Myocyte (in vitro differentiated cells): ENCODE results near the gene KBTBD13. TPM values are rescaled to one million over a fixed set of nuclear protein-coding genes. Genes with fewer than 3 reads are reported as not detected.

Experiments
- DNase-seq: peaks from one replicate; pipeline ENCODE4 v3.0.0-alpha.2; 2012; ENCODE audit warnings: low read depth
- total RNA-seq: library from RNA; depleted of rRNA; stranded (reverse); fragments of >200 nt; gene quantifications from 2 replicates; pipeline ENCODE4 v1.2.3, GENCODE V29; 2014

KBTBD13 gene
- total RNA-seq, 1 donor from 2014 or later, result 0.13 TPM

DNA sequence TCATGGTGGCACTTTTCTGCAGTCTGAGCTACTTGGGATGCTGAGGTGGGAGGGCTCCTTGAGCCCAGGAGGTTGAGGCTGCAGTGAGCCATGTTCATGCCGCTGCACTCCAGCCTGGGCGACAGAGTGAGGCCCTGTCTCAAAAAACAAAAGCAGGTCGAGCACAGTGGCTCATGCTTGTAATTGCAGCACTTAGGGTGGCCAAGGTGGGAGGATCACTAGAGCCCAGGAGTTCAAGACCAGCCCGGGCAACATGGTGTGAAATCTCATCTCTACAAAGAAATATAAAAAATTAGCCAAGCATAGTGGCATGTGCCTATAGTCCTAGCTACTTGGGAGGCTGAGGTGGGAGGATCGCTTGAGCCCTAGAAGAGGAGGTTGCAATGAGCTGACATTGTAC is 28.5 kb downstream of the KBTBD13 start:
- no peak for DNase-seq

DNA sequence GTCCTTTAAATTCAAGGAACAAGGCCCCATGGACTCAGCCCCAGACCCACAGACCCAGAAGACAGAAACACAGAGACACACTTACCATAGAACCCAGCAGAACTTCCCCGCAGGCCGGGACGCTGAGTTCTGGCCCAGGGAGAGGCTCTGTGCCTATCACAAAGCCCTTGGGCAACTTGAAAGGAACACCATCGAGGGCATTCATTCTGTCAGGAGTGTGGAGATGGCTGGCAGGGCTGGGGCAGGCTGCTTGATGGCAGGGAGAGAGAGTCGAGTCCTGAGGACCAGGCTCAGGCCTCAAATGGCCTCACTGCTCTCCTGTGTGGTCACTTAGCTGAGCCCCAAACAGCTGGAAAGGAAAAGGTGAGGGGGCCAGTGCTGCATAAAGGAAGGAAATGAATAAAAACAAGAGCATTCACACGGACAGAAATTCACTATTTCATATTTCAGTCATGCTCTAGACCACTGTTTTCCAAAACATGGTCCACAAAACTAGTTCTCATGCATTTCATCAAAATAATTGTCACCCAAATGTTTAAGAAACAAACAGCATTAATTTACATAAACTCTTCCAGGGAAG is 29.6 kb downstream of the KBTBD13 start:
- DNase-seq, result no peak

GRCh38 chr15:65110676-65111292 is 34.2 kb downstream of the KBTBD13 start:
- DNase-seq, result no peak

DNA sequence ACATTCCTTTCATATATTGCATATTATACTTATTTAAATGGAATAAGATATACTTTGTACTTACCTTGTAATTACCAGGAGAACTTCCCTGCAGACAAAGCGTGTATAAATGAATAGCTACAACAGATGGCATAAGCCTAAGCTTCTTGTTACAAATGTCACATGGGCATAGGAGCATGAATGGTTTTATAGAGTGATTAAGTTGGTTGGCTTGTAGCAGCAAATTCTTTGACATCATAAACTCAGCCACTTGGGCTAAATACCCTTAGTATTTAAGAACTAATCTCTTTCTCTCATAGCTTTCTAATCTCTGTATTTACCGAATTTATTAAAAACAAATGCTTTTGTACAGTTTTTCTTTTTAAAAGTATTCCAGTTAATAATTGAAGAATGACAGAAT is 38.5 kb downstream of the KBTBD13 start, which contains the start of gene UBAP1L:
Gene UBAP1L, minus strand, starts transcription at position 115 of the 400 bp plus-strand sequence. CDS start 8,985 bp downstream, outside the sequence.
- peak; percentile 51 for DNase-seq

- DNase-seq, result peak; percentile 40
Measured at GRCh38 chr15:65115542-65115941, 39.0 kb downstream of the KBTBD13 start.

Other genes with a start within 250 kb of the KBTBD13 start
- gene PLEKHO2, start 234.8 kb upstream of the KBTBD13 start, total RNA-seq, result 21.6 and 23.9 TPM in 2 replicates
- gene ANKDD1A, start 164.8 kb upstream of the KBTBD13 start, total RNA-seq, result 2.5 and 4.6 TPM in 2 replicates
- gene SPG21, start 86.8 kb upstream of the KBTBD13 start, total RNA-seq, result 127 and 141 TPM in 2 replicates
- gene MTFMT, start 47.1 kb upstream of the KBTBD13 start, total RNA-seq, result 24.8 and 30.2 TPM in 2 replicates
- 0.26 TPM in 1 of 2 replicates, not detected in the other for gene SLC51B, start 31.4 kb upstream of the KBTBD13 start, total RNA-seq
- 0.94 TPM in 1 of 2 replicates, not detected in the other for gene RASL12, start 8.8 kb upstream of the KBTBD13 start, total RNA-seq
- 0.88 and 1.6 TPM in 2 replicates for gene UBAP1L, start 38.5 kb downstream of the KBTBD13 start, total RNA-seq
- 19.5 and 20.2 TPM in 2 replicates for gene PDCD7, start 57.1 kb downstream of the KBTBD13 start, total RNA-seq
- gene CLPX, start 108.6 kb downstream of the KBTBD13 start, total RNA-seq, result 37.2 and 40.7 TPM in 2 replicates
- gene CILP, start 134.7 kb downstream of the KBTBD13 start, total RNA-seq, result 0.27 and 0.52 TPM in 2 replicates
- gene PARP16, start 210.1 kb downstream of the KBTBD13 start, total RNA-seq, result 7.2 and 7.6 TPM in 2 replicates
- not detected in 2 replicates for gene RNU5A-1, start 219.3 kb downstream of the KBTBD13 start, total RNA-seq
- not detected in 2 replicates for gene RNU5B-1, start 227.9 kb downstream of the KBTBD13 start, total RNA-seq